Mammary epithelial cell (primary cell): ENCODE results near the gene DCLK2.

Experiments used
- CTCF ChIP-seq, 2 donors: IDR thresholded peaks in 1 of 2; conservative IDR thresholded peaks in 1 of 2; 2 replicates each; pipeline ENCODE4 v1.5.1; 2011 to 2012; ENCODE audit warnings: inconsistent platforms in 2 of 2, low read length in 2 of 2, mild to moderate bottlenecking in 2 of 2, control low read depth in 1 of 2, low read depth in 1 of 2; ENCODE audit not compliant: insufficient read depth in 1 of 2; ENCODE audit errors: extremely low read depth in 1 of 2
- EZH2 ChIP-seq: IDR thresholded peaks from 2 replicates; pipeline ENCODE4 v1.6.1; 2012; ENCODE audit warnings: low read length, inconsistent platforms, borderline replicate concordance

GRCh38 chr4:150205016-150205415 is 126.8 kb downstream of the DCLK2 start:
- no peak for TF ChIP-seq CTCF (conservative IDR thresholded peaks at IDR 0.05 in 1 of 2, IDR thresholded peaks at IDR 0.05 in 1 of 2; ENCODE audit: extremely low read depth in 1 of 2, insufficient read depth in 1 of 2, low read depth in 1 of 2, low read length in 2 of 2)
- no peak for TF ChIP-seq EZH2
